Left lobe of liver (tissue), 2 donors: ENCODE data around the gene FBXO30. TPM values are rescaled to one million over a fixed set of nuclear protein-coding genes. Genes with fewer than 3 reads are reported as not detected.

Experiments used
- ATAC-seq: fragments of 200-7000 bp; cut with Tn5 transposase; one replicate; pipeline ENCODE4 v1.9.1; 2020; ENCODE audit warnings: mild to moderate bottlenecking, moderate library complexity
- DNase-seq: peaks from one replicate; pipeline ENCODE4 v3.0.0-alpha.2; 2020; ENCODE audit warnings: low spot score
- total RNA-seq: library from RNA; stranded (reverse); gene quantifications from one replicate; pipeline ENCODE4 v1.2.1, GENCODE V29; 2021
- donor health status: DM: no; HTN: no; CAD: no; lungs with moderate emphysema.
- donor health status: DM: no; HTN: yes; CAD: no.

The FBXO30 gene
- total RNA-seq, 1 donor from 2014 or later: 2.5 TPM

GRCh38 chr6:145822456-145822855 lies 7.9 kb upstream of the FBXO30 start:
- DNase-seq: no peak
- no peak for ATAC-seq

- ATAC-seq (no peak), DNase-seq (no peak)
Observed at GRCh38 chr6:145819994-145820393, 5.4 kb upstream of the FBXO30 start.

- no peak for ATAC-seq
- no peak for DNase-seq
Observed at GRCh38 chr6:145818796-145819195, 4.2 kb upstream of the FBXO30 start.

GRCh38 chr6:145816392-145816791 lies 1.8 kb upstream of the FBXO30 start:
- ATAC-seq (no peak), DNase-seq (no peak)

GRCh38 chr6:145815309-145816274 lies 997 bp upstream of the FBXO30 start:
- DNase-seq (no peak), ATAC-seq (peak; percentile 20)

- DNase-seq (peak; percentile 65), ATAC-seq (peak; percentile 6)
Observed at GRCh38 chr6:145814035-145814500, 527 bp downstream of the FBXO30 start.

- no peak for ATAC-seq
- no peak for DNase-seq
Observed at GRCh38 chr6:145813285-145814034, 1.1 kb downstream of the FBXO30 start.

GRCh38 chr6:145811741-145812140 lies 2.9 kb downstream of the FBXO30 start:
- DNase-seq (no peak), ATAC-seq (no peak)

GRCh38 chr6:145809785-145810184 lies 4.8 kb downstream of the FBXO30 start:
- no peak for ATAC-seq
- DNase-seq: no peak

GRCh38 chr6:145809211-145809610 lies 5.4 kb downstream of the FBXO30 start:
- DNase-seq (no peak), ATAC-seq (no peak)

- no peak for DNase-seq
- no peak for ATAC-seq
Observed at GRCh38 chr6:145808239-145808638, 6.4 kb downstream of the FBXO30 start.

GRCh38 chr6:145802141-145802540 lies 12.5 kb downstream of the FBXO30 start:
- no peak for ATAC-seq
- no peak for DNase-seq

GRCh38 chr6:145801021-145801420 lies 13.6 kb downstream of the FBXO30 start:
- ATAC-seq: no peak

GRCh38 chr6:145798530-145798929 lies 16.1 kb downstream of the FBXO30 start:
- ATAC-seq (no peak), DNase-seq (no peak)

More at GRCh38 chr6:145801021-145801420, 13.6 kb downstream of the FBXO30 start:
- DNase-seq: no peak

- ATAC-seq (no peak), DNase-seq (no peak)
Observed at GRCh38 chr6:145789443-145789842, 25.2 kb downstream of the FBXO30 start.

- no peak for DNase-seq
- no peak for ATAC-seq
Observed at GRCh38 chr6:145787688-145788087, 26.9 kb downstream of the FBXO30 start.

- no peak for ATAC-seq
- no peak for DNase-seq
Observed at GRCh38 chr6:145784683-145785082, 29.9 kb downstream of the FBXO30 start.

- ATAC-seq: no peak
- DNase-seq: no peak
Observed at GRCh38 chr6:145783796-145784195, 30.8 kb downstream of the FBXO30 start.

- no peak for ATAC-seq
- no peak for DNase-seq
Observed at GRCh38 chr6:145772846-145773245, 41.7 kb downstream of the FBXO30 start.

GRCh38 chr6:145765449-145765848 lies 49.1 kb downstream of the FBXO30 start:
- no peak for DNase-seq
- no peak for ATAC-seq

- DNase-seq: no peak
- peak; percentile 33 for ATAC-seq
Observed at GRCh38 chr6:145763742-145764141, 50.9 kb downstream of the FBXO30 start.

GRCh38 chr6:145761584-145761983 lies 53.0 kb downstream of the FBXO30 start:
- DNase-seq (no peak), ATAC-seq (no peak)
